GM12878 (cell line): ENCODE data around the gene B4GALT5. TPM values are rescaled to one million over a fixed set of nuclear protein-coding genes. Genes with fewer than 3 reads are reported as not detected.

Experiments used
- ATAC-seq: fragments of 200-7000 bp; cut with Tn5 transposase; 3 replicates; pipeline ENCODE4 v1.9.1; 2020; ENCODE audit warnings: mild to moderate bottlenecking, moderate library complexity
- BruUV-seq: library from RNA; stranded (reverse); fragments of 400-500 nt; replicated peaks from 2 replicates; lab custom pipeline; 2021; lab: Mats Ljungman, UMichigan
- CTCF ChIA-PET: fragments of 300-600 bp; sonication (Branson Sonifier 250); formaldehyde crosslinking; extraction: SDS; loops from one replicate; lab custom pipeline; 2021; ENCODE audit warnings: inconsistent platforms; lab: Yijun Ruan, JAX
- POLR2A ChIA-PET: fragments of 350-600 bp; formaldehyde crosslinking; extraction: SDS; loops from one replicate; lab custom pipeline; 2021; ENCODE audit warnings: inconsistent platforms; lab: Charles Lee
- RAD21 ChIA-PET: fragments of 300-600 bp; sonication (Branson Sonifier 250); formaldehyde crosslinking; loops from one replicate; lab custom pipeline; 2023; ENCODE audit warnings: antibody characterized with exemption; ENCODE audit not compliant: unreplicated experiment; lab: Charles Lee
- SMC1A ChIA-PET: fragments of 300-600 bp; sonication (Branson Sonifier 250); formaldehyde crosslinking; loops from one replicate; lab custom pipeline; 2023; ENCODE audit not compliant: unreplicated experiment, uncharacterized antibody; lab: Charles Lee
- DNase-seq: peaks from one replicate; pipeline ENCODE4 v3.0.0-alpha.2; 2011; ENCODE audit warnings: low read depth, low spot score
- FAIRE-seq: peaks from 3 replicates; lab custom pipeline; 2011; peaks lifted over from hg19 to GRCh38; lab: Jason Lieb, UNC
- H2AFZ ChIP-seq: 2 replicates; pipeline ENCODE4 v1.6.0; 2011; ENCODE audit warnings: low read depth, low read length, control low read depth; ENCODE audit not compliant: control insufficient read depth
- H3K27ac ChIP-seq: 2 replicates; pipeline ENCODE4 v1.5.1; 2011; ENCODE audit warnings: control low read depth; ENCODE audit not compliant: control insufficient read depth, insufficient read depth
- H3K27me3 ChIP-seq, 2 experiments: replicated peaks in 1 of 2; 2 replicates each; pipeline versions ENCODE4 v1.6.0 to v1.6.1; 2011; ENCODE audit warnings: low read length in 1 of 2; ENCODE audit not compliant: control insufficient read depth in 2 of 2, insufficient read depth in 2 of 2
- H3K36me3 ChIP-seq, 2 experiments: 2 replicates each; pipeline ENCODE4 v1.5.1; 2011; ENCODE audit warnings: low read length in 1 of 2; ENCODE audit not compliant: control insufficient read depth in 2 of 2, insufficient read depth in 2 of 2
- H3K4me1 ChIP-seq: 2 replicates; pipeline ENCODE4 v1.6.1; 2011; ENCODE audit warnings: mild to moderate bottlenecking, low read length, moderate library complexity, mixed read lengths; ENCODE audit not compliant: control insufficient read depth, insufficient read depth
- H3K4me2 ChIP-seq: 2 replicates; pipeline ENCODE4 v1.6.0; 2011; ENCODE audit warnings: control low read depth; ENCODE audit not compliant: control insufficient read depth, insufficient read depth
- H3K4me3 ChIP-seq: fragments of 200-600 bp; sonication (generic); 2 replicates; pipeline ENCODE4 v1.5.1; 2016
- H3K79me2 ChIP-seq: 2 replicates; pipeline ENCODE4 v1.6.0; 2011; ENCODE audit warnings: low read length; ENCODE audit not compliant: control insufficient read depth, insufficient read depth
- H3K9ac ChIP-seq: 2 replicates; pipeline ENCODE4 v1.8.0; 2011; ENCODE audit warnings: low read length, control low read depth, mixed read lengths; ENCODE audit not compliant: control insufficient read depth, insufficient read depth
- H3K9me3 ChIP-seq: replicated peaks from 3 replicates; pipeline ENCODE4 v1.5.1; 2011; ENCODE audit warnings: mild to moderate bottlenecking, low read length; ENCODE audit not compliant: control insufficient read depth, insufficient read depth
- H4K20me1 ChIP-seq: 2 replicates; pipeline ENCODE4 v1.6.0; 2011; ENCODE audit not compliant: control insufficient read depth, insufficient read depth
- PBX3 ChIP-seq: IDR thresholded peaks from 2 replicates; pipeline ENCODE4 v1.6.1; 2011; ENCODE audit warnings: mild to moderate bottlenecking, low read depth, low read length, moderate library complexity; ENCODE audit not compliant: insufficient replicate concordance
- WGBS: methylation state at CpG from one replicate; pipeline ENCODE4 v1.1.6; 2016; ENCODE audit warnings: low lambda C conversion rate; ENCODE audit not compliant: insufficient replicate concordance, insufficient coverage; ENCODE audit errors: missing lambda C conversion rate; 5-methylcytosine and 5-hydroxymethylcytosine counted together
- in situ Hi-C: fragments of 300-500 bp; cut with MboI; formaldehyde crosslinking; loops from 9 replicates; pipeline ENCODE4 v1.14.3; 2018; ENCODE audit warnings: mixed read lengths
- intact Hi-C: fragments of 100-400 bp; cut with micrococcal nuclease; formaldehyde crosslinking; loops from one replicate; pipeline ENCODE4 v1.14.2; 2022; ENCODE audit not compliant: unreplicated experiment
- polyA plus RNA-seq, 11 experiments: library from polyadenylated mRNA; depleted of rRNA in 4 of 11; unstranded in 6 of 11; stranded (reverse) in 5 of 11; fragments of >200 nt; fragmentation: Nextera tagmentation in 4 of 11; fragmentation: Illumina TruSeq in 1 of 11; extraction: Ambion mirVana in 4 of 11; extraction: Trizol in 1 of 11; gene quantifications; 1 replicate in 1 of 11; 2 replicates in 10 of 11; pipeline versions ENCODE4 v1.2.1 to v1.2.3, GENCODE V29; 2011 to 2016; ENCODE audit warnings: inconsistent platforms in 2 of 11, missing spikeins in 2 of 11, low read depth in 1 of 11
- small RNA-seq: library from RNA; depleted of rRNA; stranded (forward); fragments of <200 nt; gene quantifications from one replicate; pipeline ENCODE3, GENCODE V24; 2014
- total RNA-seq, 4 experiments: library from RNA; depleted of rRNA in 3 of 4; stranded (reverse); fragments of >200 nt in 3 of 4; fragmentation: Illumina TruSeq in 1 of 4; extraction: Trizol in 1 of 4; gene quantifications; 2 replicates each; pipeline versions ENCODE4 v1.2.1 to v1.2.3, GENCODE V29; 2013 to 2021

Gene B4GALT5
- total and polyA plus RNA-seq, 10 of the 15 experiments (the other 5 are each of a cell fraction or from before 2014, with no cell fraction given), result 2.0 to 55.5 (median 20.2) TPM

DNA sequence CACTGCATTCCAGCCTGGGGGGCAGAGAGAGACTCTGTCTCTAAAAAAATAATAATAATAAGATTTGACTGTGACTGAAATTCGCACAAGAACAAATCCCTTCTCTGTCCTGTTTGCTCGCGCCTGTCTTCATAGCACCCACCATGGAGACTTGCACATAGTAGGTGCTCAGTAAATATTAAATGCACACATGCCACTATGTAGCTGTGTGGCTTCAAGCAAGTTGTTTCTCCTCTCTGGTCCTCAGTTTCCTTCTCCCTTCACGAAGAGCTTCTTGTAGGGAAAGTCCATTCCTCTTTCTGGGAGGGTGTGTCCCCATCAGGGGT, 130.4 kb downstream of the B4GALT5 start:
- Histone ChIP-seq H3K79me2 (no peaks in the 10 kb centered on the region), H3K27ac (no peak overlapping the region), H3K9ac (no peak overlapping the region), H2AFZ (no peak overlapping the region), H3K4me3 (no peak overlapping the region), H3K4me1 (no peaks in the 10 kb centered on the region), H3K36me3 (no peaks in the 10 kb centered on the region), H4K20me1 (no peaks in the 10 kb centered on the region), H3K9me3 (no peaks in the 10 kb centered on the region; the same call in 2 of the 3 replicates), H3K27me3 (peaks cover 3 to 8% of the 10 kb centered on the region in 2 experiments; a peak in 2 of 4 replicates), H3K4me2 (no peak overlapping the region)
- SMC1A ChIA-PET, result interaction anchor here (1.0 kb wide), 1 partner anchor 12 kb away, joined by 3 read pairs; no protein-coding TSS in a partner anchor
- in situ Hi-C loops, result no loop called here
- intact Hi-C loops, result no loop called here
- POLR2A ChIA-PET, result no interaction called here
- FAIRE-seq (no peak), ATAC-seq (no peak), DNase-seq (no peak)
- 62% methylated on average over 4 of the region's 4 CpGs for WGBS
- BruUV-seq, result no TSS peak
- RAD21 ChIA-PET, result no interaction called here
- CTCF ChIA-PET, result interaction anchor here (1.0 kb wide), 1 partner anchor 27 kb away, joined by 3 read pairs; no protein-coding TSS in a partner anchor
- no peak for TF ChIP-seq PBX3

Small RNA genes lying within 50 kb of the gene (small RNA-seq; reads per million reads assigned to genes)
- gene RN7SL197P (not detected), gene SNRPFP1 (not detected)

Other genes with a start within 250 kb of the B4GALT5 start
- gene KCNB1, start 231.2 kb downstream of the B4GALT5 start, total RNA-seq (2014; rRNA removed), result not detected in 2 replicates
- not detected in 2 replicates for gene KCNB1, start 231.2 kb downstream of the B4GALT5 start, total RNA-seq (2014; rRNA removed; fragmentation: Illumina TruSeq; extraction: Trizol)
- gene KCNB1, start 231.2 kb downstream of the B4GALT5 start, total RNA-seq (2021), result 0.08 TPM in 1 of 2 replicates, not detected in the other
- not detected in 2 replicates for gene KCNB1, start 231.2 kb downstream of the B4GALT5 start, polyA plus RNA-seq (2011; rRNA removed)
- not detected in 2 replicates for gene KCNB1, start 231.2 kb downstream of the B4GALT5 start, polyA plus RNA-seq (2014; fragmentation: Illumina TruSeq; extraction: Trizol)
- under 1 TPM in 1 of 2 experiments, not detected in 1; 0.02 TPM for gene KCNB1, start 231.2 kb downstream of the B4GALT5 start, polyA plus RNA-seq (2014; fragmentation: Nextera tagmentation; extraction: Ambion mirVana)
- not detected in 2 replicates for gene KCNB1, start 231.2 kb downstream of the B4GALT5 start, polyA plus RNA-seq (2014; rRNA removed)
- gene KCNB1, start 231.2 kb downstream of the B4GALT5 start, polyA plus RNA-seq (2016; fragmentation: Nextera tagmentation; extraction: Ambion mirVana), result under 1 TPM in 1 of 2 experiments, not detected in 1; 0.03 TPM
- not detected in 2 replicates for gene PTGIS, start 145.7 kb downstream of the B4GALT5 start, total RNA-seq (2014; rRNA removed)
- gene PTGIS, start 145.7 kb downstream of the B4GALT5 start, total RNA-seq (2014; rRNA removed; fragmentation: Illumina TruSeq; extraction: Trizol), result not detected in 2 replicates
- 0.10 and 0.13 TPM in 2 replicates for gene PTGIS, start 145.7 kb downstream of the B4GALT5 start, total RNA-seq (2021)
- not detected in 2 replicates for gene PTGIS, start 145.7 kb downstream of the B4GALT5 start, polyA plus RNA-seq (2011; rRNA removed)
- not detected in 2 replicates for gene PTGIS, start 145.7 kb downstream of the B4GALT5 start, polyA plus RNA-seq (2014; fragmentation: Illumina TruSeq; extraction: Trizol)
- gene PTGIS, start 145.7 kb downstream of the B4GALT5 start, polyA plus RNA-seq (2014; fragmentation: Nextera tagmentation; extraction: Ambion mirVana), result not detected
- not detected in 2 replicates for gene PTGIS, start 145.7 kb downstream of the B4GALT5 start, polyA plus RNA-seq (2014; rRNA removed)
- not detected for gene PTGIS, start 145.7 kb downstream of the B4GALT5 start, polyA plus RNA-seq (2016; fragmentation: Nextera tagmentation; extraction: Ambion mirVana)
- gene SLC9A8, start 99.0 kb upstream of the B4GALT5 start, total RNA-seq (2014; rRNA removed), result 11.7 and 15.5 TPM in 2 replicates
- gene SLC9A8, start 99.0 kb upstream of the B4GALT5 start, total RNA-seq (2014; rRNA removed; fragmentation: Illumina TruSeq; extraction: Trizol), result 7.8 and 8.8 TPM in 2 replicates
- gene SLC9A8, start 99.0 kb upstream of the B4GALT5 start, total RNA-seq (2021), result 11.5 and 11.8 TPM in 2 replicates
- gene SLC9A8, start 99.0 kb upstream of the B4GALT5 start, polyA plus RNA-seq (2011; rRNA removed), result 3.0 and 5.1 TPM in 2 replicates
- 6.5 and 8.2 TPM in 2 replicates for gene SLC9A8, start 99.0 kb upstream of the B4GALT5 start, polyA plus RNA-seq (2014; fragmentation: Illumina TruSeq; extraction: Trizol)
- gene SLC9A8, start 99.0 kb upstream of the B4GALT5 start, polyA plus RNA-seq (2014; fragmentation: Nextera tagmentation; extraction: Ambion mirVana), result under 1 TPM; 0.40 to 0.53 TPM
- gene SLC9A8, start 99.0 kb upstream of the B4GALT5 start, polyA plus RNA-seq (2014; rRNA removed), result 8.9 and 9.5 TPM in 2 replicates
- gene SLC9A8, start 99.0 kb upstream of the B4GALT5 start, polyA plus RNA-seq (2016; fragmentation: Nextera tagmentation; extraction: Ambion mirVana), result 1 to 10 TPM; 4.7 to 4.9 TPM
- gene SPATA2, start 201.7 kb upstream of the B4GALT5 start, total RNA-seq (2014; rRNA removed), result 3.7 and 5.3 TPM in 2 replicates
- 2.9 and 3.4 TPM in 2 replicates for gene SPATA2, start 201.7 kb upstream of the B4GALT5 start, total RNA-seq (2014; rRNA removed; fragmentation: Illumina TruSeq; extraction: Trizol)
- gene SPATA2, start 201.7 kb upstream of the B4GALT5 start, total RNA-seq (2021), result 10.1 and 11.7 TPM in 2 replicates
- gene SPATA2, start 201.7 kb upstream of the B4GALT5 start, polyA plus RNA-seq (2011; rRNA removed), result 2.8 and 5.5 TPM in 2 replicates
- 4.6 and 5.7 TPM in 2 replicates for gene SPATA2, start 201.7 kb upstream of the B4GALT5 start, polyA plus RNA-seq (2014; fragmentation: Illumina TruSeq; extraction: Trizol)
- gene SPATA2, start 201.7 kb upstream of the B4GALT5 start, polyA plus RNA-seq (2014; fragmentation: Nextera tagmentation; extraction: Ambion mirVana), result 1 to 10 TPM in 1 of 2 experiments, under 1 TPM in 1; 0.93 to 1.3 TPM
- 6.4 and 7.8 TPM in 2 replicates for gene SPATA2, start 201.7 kb upstream of the B4GALT5 start, polyA plus RNA-seq (2014; rRNA removed)
- 1 to 10 TPM; 7.9 to 8.7 TPM for gene SPATA2, start 201.7 kb upstream of the B4GALT5 start, polyA plus RNA-seq (2016; fragmentation: Nextera tagmentation; extraction: Ambion mirVana)
- gene RNF114, start 222.5 kb upstream of the B4GALT5 start, total RNA-seq (2014; rRNA removed), result 48.0 and 48.3 TPM in 2 replicates
- 36.6 and 39.1 TPM in 2 replicates for gene RNF114, start 222.5 kb upstream of the B4GALT5 start, total RNA-seq (2014; rRNA removed; fragmentation: Illumina TruSeq; extraction: Trizol)
- 56.9 and 62.9 TPM in 2 replicates for gene RNF114, start 222.5 kb upstream of the B4GALT5 start, total RNA-seq (2021)
- 80.1 and 90.7 TPM in 2 replicates for gene RNF114, start 222.5 kb upstream of the B4GALT5 start, polyA plus RNA-seq (2011; rRNA removed)
- gene RNF114, start 222.5 kb upstream of the B4GALT5 start, polyA plus RNA-seq (2014; fragmentation: Illumina TruSeq; extraction: Trizol), result 42.3 and 46.4 TPM in 2 replicates
- 10 to 100 TPM; 28.0 to 33.2 TPM for gene RNF114, start 222.5 kb upstream of the B4GALT5 start, polyA plus RNA-seq (2014; fragmentation: Nextera tagmentation; extraction: Ambion mirVana)
- 38.9 and 44.3 TPM in 2 replicates for gene RNF114, start 222.5 kb upstream of the B4GALT5 start, polyA plus RNA-seq (2014; rRNA removed)
- gene RNF114, start 222.5 kb upstream of the B4GALT5 start, polyA plus RNA-seq (2016; fragmentation: Nextera tagmentation; extraction: Ambion mirVana), result 10 to 100 TPM; 75.3 to 82.3 TPM